Hippocampal formation (tissue), 2 donors: ENCODE measurements around the gene MYBBP1A.

ENCODE experiments used
- DNase-seq, 2 donors: peaks; one replicate each; lab custom pipeline; 2025; lab: John Stamatoyannopoulos, UW

Gene MYBBP1A

DNA sequence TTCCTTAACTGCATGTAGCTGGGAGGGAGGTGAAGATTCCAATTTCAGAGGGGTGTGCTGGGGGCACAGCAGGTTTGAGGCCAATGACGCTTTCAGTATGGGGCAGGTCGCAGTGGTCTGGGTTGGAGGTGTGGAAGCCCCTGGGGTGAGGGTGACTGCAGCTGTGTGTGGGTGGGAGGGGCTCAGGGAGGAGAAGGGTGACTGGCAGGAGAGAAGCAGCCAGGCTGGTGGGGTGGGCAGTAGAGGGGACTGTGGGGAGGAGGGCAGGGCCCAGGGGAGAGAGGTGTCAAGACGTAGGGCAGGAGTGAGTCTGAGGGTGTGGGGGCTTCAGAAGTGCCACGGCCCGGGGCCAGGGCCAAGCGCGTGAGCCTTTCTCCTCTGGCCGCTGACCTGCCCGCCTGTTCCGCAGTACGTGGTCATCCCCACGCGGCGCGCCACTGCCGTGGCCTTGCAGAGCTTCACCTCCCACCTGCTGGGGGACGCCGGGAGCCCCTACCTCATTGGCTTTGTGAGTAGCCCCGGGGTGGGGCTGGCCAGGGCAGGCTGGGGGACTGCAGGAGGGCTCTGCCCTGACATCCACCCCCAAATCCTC, 19.4 kb downstream of the MYBBP1A start:
- DNase-seq = no peak

DNA sequence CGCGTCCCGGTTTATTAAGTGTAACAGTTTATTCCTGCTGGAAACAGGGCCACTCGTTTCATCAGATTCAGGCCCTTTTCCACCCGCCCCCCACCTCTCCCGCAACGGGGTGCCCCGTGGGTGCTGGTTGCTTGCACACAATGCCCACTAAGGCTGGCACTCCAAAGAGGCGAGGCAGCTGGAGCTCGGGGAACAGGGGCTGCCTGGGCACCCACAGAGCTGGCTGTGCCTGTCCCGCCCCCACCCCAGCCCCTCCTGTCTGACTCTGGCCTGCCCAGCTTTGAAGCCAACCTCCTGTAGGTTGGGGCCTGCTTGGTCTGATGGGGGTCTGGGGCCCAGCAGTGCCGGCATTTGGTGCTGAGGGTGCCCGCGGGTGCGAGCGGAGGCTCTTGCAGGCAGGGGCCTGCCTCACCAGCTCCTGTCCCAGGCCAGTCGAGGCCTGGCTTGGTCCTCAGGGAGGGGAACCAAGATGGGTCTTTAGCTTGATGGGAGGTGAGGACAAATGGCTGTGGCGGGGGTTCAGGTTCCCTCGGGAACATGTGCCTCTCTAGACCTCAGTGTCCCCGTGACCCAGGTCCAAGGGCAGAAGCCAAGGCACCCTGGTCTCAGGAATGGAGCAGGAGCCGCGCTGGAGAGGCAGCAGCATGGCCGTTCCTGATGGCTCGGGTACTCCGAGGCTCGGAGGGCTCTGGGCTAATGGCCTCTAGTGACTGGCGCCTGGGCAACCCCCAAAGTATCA, 20.1 kb downstream of the MYBBP1A start:
- peak in 1 of 2 donors; percentile 47 for DNase-seq

DNA sequence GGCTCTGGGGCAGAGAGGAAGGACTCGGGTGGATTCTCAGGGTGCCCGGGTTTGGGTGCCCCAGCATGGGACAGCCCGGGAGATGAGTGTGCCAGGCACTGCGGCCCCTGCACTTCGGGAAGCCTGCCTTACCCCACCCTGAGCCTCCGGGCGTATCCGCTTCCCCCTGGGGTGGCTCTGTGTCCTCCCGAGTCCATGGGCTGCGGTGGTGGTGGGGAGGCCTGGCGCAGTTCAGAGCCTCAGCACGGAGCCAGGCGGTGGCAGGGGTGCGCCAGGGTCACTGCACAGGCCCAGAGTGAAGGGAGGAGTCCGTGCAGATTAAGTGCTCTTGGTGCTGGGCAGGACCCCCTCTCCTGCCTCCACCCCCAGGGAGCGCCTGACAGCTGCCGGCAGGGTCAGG, 20.7 kb downstream of the MYBBP1A start:
- DNase-seq = no peak

DNA sequence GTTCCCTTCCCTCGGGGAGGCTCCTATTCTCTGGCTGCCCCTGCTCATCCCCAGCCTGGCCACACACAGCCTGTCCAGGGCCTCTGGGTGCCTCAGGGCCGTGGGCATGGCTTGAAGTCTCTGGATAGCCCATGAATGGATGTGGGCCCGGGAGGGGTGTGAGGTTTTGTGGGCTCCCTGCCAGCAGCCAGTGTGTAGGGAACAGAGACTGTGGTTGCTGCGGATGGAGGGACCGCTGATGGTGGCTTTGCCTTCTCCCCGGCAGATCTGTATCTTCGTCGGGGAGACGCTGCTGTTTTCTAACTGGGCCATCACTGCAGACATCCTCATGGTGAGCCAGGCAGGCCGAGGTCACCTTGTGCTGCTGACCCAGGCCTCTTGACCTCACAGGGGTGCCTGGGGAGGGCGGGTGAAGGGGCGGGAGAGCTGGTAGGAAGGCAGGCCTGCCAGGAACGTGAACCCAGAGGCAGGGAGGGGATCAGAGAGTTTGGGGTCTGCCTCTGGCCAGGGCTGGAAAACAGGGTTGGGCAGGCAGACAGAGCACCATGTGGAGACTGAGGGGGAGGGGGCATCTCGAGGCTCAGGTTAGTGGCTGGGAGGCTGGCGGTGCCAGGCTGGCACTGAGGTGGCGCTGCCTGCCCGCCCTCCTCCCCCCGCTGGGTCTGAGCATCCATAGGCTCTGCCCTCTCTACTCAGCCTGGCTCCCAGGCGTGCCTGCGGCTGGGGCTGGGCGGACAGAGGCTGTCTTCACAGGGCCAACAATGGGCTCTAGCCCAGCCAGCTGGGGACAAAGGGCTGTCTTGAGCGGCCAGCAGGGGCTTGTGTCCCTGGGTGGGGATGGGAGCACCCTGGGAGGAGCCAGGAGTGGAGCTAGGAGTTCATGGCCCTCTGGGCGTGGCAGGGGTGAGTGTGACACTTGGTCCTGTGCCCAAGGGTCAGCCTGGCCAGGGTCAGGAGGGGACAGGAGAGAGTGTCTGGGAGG, 21.4 kb downstream of the MYBBP1A start:
- peak; percentile 95 to 96 for DNase-seq

DNA sequence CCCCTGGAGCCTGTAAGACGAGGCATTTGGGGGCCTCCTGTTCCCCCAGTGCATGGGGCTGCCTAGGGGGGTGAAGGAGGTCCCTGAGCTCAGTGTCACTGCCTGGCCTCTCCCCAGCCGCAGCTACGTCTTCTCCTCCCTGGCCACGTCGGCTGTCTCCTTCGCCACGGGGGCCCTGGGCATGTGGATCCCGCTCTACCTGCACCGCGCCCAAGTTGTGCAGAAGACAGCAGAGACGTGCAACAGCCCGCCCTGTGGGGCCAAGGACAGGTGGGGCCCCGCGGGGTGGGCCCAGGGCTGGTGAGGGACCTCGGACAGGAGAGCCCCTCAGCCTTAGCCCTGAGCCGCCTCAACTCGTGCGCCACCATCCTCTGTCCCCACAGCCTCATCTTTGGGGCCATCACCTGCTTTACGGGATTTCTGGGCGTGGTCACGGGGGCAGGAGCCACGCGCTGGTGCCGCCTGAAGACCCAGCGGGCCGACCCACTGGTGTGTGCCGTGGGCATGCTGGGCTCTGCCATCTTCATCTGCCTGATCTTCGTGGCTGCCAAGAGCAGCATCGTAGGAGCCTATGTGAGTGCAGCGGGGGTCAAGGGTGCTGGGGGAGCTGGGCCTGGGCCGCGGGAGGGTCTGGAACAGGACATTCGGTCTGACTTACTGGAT, 22.2 kb downstream of the MYBBP1A start:
- no peak for DNase-seq

DNA sequence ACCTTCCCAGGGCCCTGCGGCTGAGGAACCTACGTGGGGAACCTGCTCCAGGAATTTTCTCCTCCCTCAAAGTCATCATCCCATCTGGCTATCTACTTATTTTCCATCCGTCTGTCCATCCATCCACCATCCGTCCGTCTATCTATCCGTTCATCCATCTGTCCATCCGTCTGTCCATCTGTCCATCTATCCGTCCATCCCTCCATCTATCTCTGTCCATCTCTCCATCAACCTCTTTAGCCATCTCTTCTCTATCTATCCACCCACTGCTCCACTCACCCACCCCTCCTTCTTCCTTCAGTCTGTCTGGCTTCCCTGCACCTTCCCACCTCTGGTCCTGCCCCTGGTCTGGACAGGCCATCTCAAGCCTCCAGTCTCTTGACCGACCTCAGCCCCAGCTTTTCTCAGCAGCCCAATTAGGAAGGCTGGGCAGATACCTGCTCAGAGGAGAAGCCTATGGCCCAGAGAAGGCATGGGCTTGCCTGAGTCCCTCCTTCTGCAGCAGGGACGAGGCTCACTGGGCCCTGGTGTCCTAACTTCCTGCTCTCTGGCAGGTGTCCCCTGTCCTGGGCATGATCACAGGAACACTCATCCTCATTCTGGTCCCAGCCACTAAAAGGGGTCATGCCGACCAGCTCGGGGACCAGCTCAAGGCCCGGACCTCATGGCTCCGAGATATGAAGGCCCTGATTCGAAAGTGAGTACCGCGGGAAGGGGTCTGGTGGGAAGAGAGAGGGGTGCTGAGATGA, 23.0 kb downstream of the MYBBP1A start:
- DNase-seq = no peak

DNA sequence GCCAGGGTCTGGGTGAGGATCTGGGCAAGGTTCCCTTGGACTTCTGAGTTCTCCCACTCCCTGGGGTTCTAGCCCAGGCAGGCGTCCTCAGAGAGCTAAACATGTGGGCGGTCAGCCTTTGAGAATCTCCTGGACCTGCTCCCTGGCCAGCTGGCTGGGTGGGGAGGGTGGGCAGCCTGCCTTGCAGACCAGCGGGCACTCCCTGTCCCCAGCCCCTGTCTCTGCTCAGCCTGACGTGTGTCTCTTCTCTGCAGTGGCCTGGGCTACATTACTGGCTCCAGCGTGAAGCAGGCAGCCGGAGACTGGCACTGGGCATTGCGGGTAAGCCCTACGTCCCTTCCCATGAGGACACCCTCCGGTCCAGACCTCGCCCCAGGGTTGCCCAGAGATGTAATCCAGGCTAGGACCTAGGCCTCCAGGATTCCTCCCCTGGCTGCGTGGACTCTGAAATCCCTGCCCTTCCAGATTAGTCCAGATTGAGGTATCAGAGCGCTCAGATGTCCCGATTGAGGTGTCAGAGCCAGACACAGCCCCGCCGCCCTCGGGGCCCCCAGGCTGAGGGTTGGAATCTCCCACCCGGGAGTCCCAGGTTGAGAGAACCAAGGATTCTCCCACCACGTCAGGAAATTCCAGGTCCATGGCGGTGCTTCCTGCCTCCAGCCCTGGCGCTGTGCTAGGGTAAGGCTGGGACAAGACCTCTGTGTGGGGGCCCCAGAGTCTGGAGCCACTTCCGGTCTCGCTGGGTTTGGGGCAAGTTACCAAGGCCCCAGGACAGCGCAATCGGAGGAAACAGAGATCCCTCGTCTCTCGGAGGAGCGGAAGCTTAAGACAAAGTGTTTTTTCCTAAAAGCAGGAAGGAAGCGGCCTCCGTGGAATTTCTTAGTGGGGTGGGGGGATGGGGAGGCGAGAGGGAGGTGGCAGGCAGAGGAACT, 24.1 kb downstream of the MYBBP1A start:
- no peak for DNase-seq

DNA sequence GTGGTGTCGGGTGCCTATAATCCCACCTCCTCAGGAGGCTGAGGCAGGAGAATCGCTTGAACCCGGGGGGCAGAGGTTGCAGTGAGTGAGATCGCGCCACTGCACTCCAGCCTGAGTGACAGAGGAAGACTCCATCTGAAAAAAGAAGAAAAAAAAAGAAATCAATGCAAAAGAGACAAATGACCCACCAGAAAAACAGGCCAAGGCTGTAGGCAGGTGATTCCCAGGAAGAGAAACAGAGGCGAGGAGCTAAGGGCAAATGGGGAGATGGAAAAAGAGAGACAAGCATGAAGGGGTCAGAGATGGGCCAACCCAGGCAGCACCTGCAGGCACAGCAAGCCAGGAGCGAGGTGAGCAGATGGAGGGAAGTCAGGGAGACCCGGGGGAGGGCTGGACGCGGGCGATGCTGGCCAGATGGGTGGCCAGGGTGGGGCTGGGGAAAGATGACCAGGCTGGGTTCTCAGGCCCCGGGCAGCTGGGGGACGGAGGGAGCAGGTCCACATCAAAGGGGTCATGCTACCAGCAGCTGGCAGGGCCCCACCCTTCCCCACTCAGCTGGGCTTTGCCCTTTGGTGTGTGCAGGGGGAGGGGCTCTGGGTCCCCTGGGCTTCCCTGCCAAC, 25.5 kb downstream of the MYBBP1A start:
- DNase-seq = no peak

DNA sequence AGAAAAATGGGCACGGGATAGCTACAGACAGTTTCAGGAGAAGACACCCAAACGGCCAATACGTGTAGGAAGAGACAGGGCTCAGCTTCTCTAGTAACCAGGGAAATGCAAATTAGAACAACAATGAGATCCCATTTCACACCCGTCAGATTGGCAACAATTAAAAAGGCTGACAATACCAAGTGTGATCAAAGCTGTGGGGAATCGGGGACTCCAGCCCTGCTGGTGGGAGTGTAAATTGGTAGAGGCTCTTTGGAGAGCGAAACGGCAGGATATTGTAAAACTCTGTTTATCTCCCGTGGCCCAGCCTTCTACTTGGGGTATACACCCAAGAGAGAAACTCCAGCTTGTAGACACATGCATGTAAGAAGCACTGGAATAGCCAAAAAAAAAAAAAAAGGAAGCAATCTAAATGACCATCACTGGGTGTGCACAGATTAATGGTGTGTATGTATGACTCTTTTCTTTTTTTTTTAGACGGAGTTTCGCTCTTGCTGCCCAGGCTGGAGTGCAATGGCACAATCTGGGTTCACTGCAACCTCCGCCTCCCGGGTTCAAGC, 27.5 kb downstream of the MYBBP1A start:
- no peak for DNase-seq

DNA sequence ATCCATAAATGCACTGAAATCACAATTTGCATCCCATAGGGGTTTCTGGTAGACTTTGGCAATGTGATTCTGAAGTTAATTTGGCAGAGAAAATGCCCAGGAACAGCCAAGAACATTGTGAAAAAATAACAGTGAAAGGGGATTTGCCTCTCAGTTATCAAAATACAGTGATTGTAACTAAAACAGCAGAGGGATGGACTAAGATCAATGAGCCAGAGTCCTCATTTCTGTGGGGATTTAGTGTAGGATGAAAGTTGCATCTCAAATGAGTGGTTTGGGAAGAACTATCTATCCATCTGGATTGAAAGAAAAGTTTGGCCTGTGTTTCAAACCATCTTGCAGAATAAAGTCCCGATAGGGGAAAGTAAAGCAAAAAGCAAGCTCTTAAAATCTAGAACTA, 28.1 kb downstream of the MYBBP1A start:
- no peak for DNase-seq

DNA sequence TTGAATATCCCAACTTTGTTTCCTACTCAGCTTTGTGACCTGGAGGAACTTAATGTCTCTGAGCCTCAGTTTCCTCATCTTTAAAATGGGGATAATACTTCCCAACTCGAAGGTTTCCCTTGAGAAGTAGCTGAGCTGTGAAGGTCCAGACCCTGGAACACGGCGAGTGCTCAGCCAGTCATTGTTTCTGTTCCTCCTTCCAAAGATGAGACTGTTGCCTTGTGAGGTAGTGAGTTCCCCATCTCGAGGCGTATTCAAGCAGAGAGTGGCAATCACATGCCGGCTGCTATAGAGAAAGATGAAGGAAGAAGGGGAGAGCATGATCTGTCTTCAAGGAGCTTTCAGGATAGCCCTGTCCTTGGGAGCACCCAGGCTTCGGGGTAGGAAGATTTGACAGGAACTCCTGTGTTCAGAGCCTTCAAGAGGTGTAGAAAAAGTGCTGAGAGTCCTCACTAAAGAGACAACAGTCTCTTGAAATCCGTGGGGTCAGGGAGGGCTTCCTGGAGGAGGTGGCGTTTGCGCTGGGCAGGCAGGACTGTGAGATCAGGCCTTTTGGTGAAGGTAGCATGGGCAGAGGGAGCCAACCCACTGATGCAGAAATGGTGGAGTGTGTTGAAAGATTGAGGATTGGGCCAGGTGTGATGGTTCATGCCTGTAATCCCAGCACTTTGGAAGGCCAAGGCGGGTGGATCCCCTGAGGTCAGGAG, 29.3 kb downstream of the MYBBP1A start:
- no peak for DNase-seq

DNA sequence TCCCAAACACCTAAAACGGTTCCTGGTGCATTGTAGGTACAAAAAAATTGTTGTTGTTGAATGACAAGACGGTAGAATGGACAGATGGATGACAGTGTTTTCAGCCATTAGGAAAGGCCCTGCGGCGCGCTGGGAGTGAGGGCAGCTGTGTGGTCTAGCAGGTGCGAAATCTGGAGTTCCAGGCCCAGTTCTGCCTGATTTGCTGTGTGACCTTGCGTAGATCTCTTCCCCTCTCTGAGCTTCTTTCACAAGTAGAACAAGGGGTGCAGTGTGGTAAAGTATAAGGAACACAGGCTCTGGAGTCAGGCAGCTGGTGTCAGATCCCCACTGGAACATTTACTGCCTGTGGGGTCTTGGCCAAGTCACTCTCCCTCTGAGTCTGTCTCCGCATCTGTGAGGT, 31.2 kb downstream of the MYBBP1A start:
- DNase-seq = no peak

DNA sequence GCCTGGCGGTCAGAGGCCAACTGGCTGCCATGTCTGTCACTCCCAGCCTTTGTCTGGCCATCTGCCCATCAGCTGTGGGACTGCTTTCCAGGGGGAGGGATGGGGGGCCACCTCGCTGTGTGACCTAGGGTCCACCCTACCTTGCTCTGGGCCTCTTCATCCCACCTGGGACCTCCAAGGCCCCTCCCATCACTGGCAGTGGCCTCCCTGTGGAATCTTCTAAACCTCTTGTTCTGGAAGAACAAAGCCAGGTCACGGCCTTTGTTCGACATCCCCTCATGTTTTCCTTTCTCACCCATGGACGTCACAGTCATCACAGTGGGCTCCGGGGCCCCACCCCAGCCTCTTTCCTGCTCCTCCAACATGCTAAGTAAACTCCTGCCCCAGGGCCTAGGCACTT, 32.5 kb downstream of the MYBBP1A start:
- DNase-seq = no peak

DNA sequence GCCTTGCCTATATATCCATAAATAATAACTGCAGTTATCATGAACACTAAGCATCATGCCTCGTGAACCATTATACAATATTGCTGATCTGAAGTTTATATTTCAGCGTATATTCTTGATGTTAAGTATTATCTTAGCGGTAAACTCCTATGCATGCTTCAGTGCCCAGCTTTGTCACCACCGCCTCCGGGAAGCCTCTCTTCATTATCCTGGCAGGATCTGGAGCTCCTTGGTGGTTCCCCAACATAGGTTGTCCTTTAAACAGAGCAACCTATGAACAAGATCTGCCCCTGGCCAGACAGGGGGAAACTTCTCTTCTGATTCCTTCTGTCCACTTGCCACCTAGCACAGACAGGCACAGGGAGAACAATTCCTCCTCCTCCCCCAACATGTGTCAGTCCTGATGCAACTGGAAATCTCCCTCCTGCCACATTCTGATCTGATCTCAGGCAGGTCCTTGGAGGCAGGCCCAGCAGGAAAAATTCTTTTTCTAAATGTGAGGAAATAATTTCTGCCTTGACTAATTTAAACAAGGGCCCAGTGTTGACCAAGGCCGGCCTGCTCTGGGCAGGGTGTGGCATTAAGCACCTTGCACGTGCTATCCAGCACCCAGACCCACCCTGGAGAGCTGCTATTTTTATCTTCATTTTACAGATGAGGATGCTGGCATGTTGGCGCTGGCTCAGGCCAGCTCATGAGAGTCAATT, 34.1 kb downstream of the MYBBP1A start:
- no peak for DNase-seq

DNA sequence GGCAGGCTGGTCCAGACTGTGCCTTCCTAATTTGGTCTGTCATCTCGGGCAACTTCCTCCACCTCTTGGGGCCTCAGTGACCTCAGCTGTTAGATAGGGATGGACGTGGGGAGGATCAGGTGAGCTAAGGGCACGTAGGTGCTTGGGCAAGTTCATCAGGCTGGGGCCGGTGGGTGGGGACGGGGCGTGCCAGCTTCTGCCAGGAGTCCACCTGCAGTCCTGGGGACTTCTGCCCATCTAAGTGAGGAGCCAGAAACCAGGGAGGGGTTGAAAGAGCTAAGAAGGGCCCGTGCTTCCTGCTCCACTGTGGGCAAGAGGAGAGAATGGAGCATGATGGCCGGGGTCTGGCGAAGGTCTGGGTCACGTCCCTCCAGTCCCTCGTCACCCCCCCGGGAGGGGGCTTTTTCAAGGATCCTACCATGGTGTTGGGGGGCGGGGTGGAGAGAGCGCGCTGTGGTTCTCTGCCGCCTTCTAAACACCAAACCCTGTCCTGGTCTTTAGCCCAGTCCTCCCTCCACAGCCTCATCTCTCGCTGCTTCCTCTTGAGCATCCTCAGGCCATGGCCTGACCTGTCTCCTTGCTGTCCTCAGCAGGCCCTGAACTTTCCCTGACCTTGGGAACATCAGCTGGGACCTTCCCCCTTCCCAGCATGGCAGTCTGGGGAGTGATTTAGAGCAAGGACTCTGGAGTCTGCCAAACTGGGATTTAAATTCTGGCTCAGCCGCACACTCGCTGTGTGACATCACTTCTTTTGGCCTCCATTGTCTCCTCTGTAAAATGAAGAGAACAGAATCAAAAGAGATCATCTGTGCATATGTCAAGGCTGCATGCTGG, 34.9 kb downstream of the MYBBP1A start:
- DNase-seq = no peak

DNA sequence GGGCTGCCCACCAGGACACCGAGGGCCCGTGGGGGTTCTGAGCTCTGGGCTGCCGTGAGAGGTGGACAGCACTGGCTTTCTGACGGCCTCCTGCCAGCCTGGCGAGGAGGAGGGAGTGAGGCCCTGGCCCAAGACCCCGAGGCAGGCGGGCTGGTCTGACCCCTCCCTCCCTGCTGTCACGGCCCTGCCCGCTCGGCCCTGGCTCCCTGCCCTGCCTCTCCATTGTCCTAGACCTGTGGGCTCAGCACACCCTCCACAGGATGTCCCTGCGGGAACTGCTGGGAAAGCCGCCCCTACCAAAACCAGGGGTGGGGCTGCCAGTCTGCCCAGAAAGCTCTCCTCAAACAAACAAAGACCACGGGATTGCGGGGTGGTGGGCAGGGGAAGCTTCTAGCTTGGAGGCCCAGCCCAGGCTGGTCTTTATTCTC, 35.8 kb downstream of the MYBBP1A start:
- peak in 1 of 2 donors; percentile 44 for DNase-seq

DNA sequence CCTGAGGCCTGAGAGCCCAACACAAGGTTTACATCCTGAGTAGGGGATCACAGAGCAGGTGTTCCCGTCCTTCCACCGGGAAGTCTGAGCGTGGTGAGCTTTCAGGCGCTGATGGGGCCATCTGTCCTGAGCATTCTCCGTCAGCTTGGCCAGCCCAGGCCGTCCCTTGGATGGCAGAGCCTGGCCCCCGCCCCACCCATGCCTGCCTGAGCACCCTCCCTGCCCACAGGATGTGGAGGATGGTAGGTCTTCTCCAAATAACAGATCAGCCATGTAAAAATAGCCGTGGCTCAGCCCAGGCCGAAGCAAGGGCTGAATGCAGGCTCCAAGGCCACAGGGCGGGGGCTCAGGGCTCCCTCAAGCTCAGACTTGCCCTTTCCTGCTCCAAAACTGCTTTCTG, 36.3 kb downstream of the MYBBP1A start:
- no peak for DNase-seq
